T-cell (primary cell): ENCODE data around the gene SAMD4A. TPM values are rescaled to one million over a fixed set of nuclear protein-coding genes. Genes with fewer than 3 reads are reported as not detected.

Experiments
- ATAC-seq, 4 experiments: fragments of 200-7000 bp in 3 of 4; fragments of 150-1000 bp in 1 of 4; cut with Tn5 transposase; replicated peaks in 1 of 4; 1 replicate in 3 of 4; 2 replicates in 1 of 4; pipeline ENCODE4 v1.10.0; 2021; ENCODE audit warnings: moderate library complexity in 3 of 4, mild to moderate bottlenecking in 2 of 4, moderate number of reproducible peaks in 1 of 4
- CTCF ChIA-PET, 2 donors: fragments of 300-600 bp; sonication (Branson Sonifier 250); formaldehyde crosslinking; loops; one replicate each; lab custom pipeline; 2022; ENCODE audit warnings: antibody characterized with exemption in 2 of 2; lab: Charles Lee
- POLR2A ChIA-PET, 2 donors: fragments of 300-600 bp; sonication (Branson Sonifier 250); formaldehyde crosslinking; loops; one replicate each; lab custom pipeline; 2022; ENCODE audit warnings: antibody characterized with exemption in 2 of 2; lab: Charles Lee
- DNase-seq, 35 experiments: peaks; one replicate each; pipeline versions ENCODE4 v3.0.0 to v3.0.0-alpha.2; 2013 to 2023
- H3K27ac ChIP-seq: one replicate; pipeline ENCODE4 v1.5.1; 2013; ENCODE audit warnings: low read length
- H3K27me3 ChIP-seq, 2 experiments: replicated peaks in 1 of 2; 1 replicate in 1 of 2; 2 replicates in 1 of 2; pipeline versions ENCODE4 v1.6.1 to v1.7.0; 2013; ENCODE audit warnings: low read length in 1 of 2, mixed read lengths in 1 of 2; ENCODE audit not compliant: control insufficient read depth in 2 of 2, insufficient read depth in 2 of 2; ENCODE audit errors: extremely low read depth in 1 of 2
- H3K36me3 ChIP-seq, 2 donors: 1 replicate in 1 of 2; 2 replicates in 1 of 2; pipeline versions ENCODE4 v1.6.1 to v1.7.0; 2013; ENCODE audit warnings: low read length in 1 of 2; ENCODE audit not compliant: control insufficient read depth in 2 of 2, insufficient read depth in 1 of 2; ENCODE audit errors: extremely low read depth in 1 of 2
- H3K4me1 ChIP-seq, 2 experiments: 1 replicate in 1 of 2; 2 replicates in 1 of 2; pipeline versions ENCODE4 v1.6.1 to v1.7.0; 2013; ENCODE audit warnings: low read length in 2 of 2, mixed read lengths in 1 of 2; ENCODE audit not compliant: insufficient read depth in 2 of 2, control insufficient read depth in 1 of 2; ENCODE audit errors: extremely low read depth in 1 of 2
- H3K4me3 ChIP-seq, 2 donors: 1 replicate in 1 of 2; 2 replicates in 1 of 2; pipeline versions ENCODE4 v1.5.1 to v1.7.0; 2013; ENCODE audit warnings: mild to moderate bottlenecking in 2 of 2, low read length in 1 of 2, moderate library complexity in 1 of 2; ENCODE audit not compliant: control insufficient read depth in 1 of 2; ENCODE audit errors: extremely low read depth in 1 of 2
- H3K9me3 ChIP-seq: 2 replicates; pipeline ENCODE4 v1.7.0; 2013
- H3K27ac Mint-ChIP-seq, 2 donors: one replicate each; pipeline ENCODE4 v1.8.0; 2020 to 2021; ENCODE audit warnings: mild to moderate bottlenecking in 2 of 2, mixed read lengths in 2 of 2
- H3K27me3 Mint-ChIP-seq, 2 donors: one replicate each; pipeline ENCODE4 v1.8.0; 2021 to 2022; ENCODE audit warnings: mixed read lengths in 2 of 2
- H3K36me3 Mint-ChIP-seq: one replicate; pipeline ENCODE4 v1.8.0; 2021; ENCODE audit warnings: mixed read lengths
- H3K4me1 Mint-ChIP-seq, 3 donors: one replicate each; pipeline ENCODE4 v1.8.0; 2020 to 2022; ENCODE audit warnings: mixed read lengths in 3 of 3, mild to moderate bottlenecking in 1 of 3
- H3K4me3 Mint-ChIP-seq, 3 donors: one replicate each; pipeline ENCODE4 v1.8.0; 2020 to 2022; ENCODE audit warnings: mild to moderate bottlenecking in 3 of 3, mixed read lengths in 3 of 3, moderate library complexity in 3 of 3
- H3K9me3 Mint-ChIP-seq, 3 donors: one replicate each; pipeline ENCODE4 v1.8.0; 2020 to 2022; ENCODE audit warnings: mixed read lengths in 3 of 3
- WGBS: methylation state at CpG from one replicate; pipeline ENCODE4 v1.1.5; 2013; ENCODE audit warnings: missing lambda C conversion rate; ENCODE audit not compliant: insufficient coverage; 5-methylcytosine and 5-hydroxymethylcytosine counted together
- total RNA-seq, 35 experiments: library from RNA in 6 of 35; stranded (reverse) in 6 of 35; fragments of 120-200 nt in 1 of 35; gene quantifications; one replicate each; pipeline versions ENCODE4 v1.2.1 to v1.2.4 and lab custom pipeline; 2013 to 2026

SAMD4A gene
- total RNA-seq, 5 donors from 2014 or later (not counting 1 experiment from before 2014, with no cell fraction given) = 1.2 to 3.9 (median 1.3) TPM

DNA sequence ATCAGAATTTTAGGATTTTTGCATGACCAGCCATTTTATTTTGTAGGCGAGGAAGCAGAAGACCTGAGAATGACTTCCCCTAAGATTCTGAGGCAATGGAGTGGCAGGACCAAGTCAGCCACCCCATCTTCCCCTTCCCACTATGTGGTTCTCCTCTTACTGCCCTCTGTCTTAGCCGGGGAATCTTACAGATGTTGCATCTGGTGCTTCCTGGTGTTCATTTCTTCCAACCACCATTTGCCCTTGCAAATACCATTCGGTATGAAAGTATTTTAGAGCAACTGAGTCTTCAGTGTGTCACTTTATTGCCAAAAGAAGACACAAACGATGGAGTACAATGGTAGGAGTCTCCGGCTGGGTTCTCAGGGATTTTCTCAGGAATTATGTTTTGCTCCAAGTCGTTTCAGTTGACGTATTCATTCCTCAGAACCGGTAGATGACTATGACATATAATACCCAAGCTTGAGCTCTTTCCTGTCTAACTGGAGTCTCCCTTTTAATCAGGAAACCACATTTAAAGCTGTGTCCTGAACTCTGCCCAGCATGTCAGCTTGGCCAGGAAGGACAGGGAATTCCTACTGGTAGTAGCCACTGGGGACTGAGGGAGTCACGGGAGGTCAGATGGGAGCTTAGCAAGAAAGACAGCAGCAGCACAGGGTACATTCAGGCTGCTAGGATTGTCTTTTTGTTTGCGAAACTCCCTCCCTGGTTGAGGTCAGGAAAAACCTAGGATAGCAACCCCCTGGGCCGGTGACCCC lies 87.0 kb downstream of the SAMD4A start:
- DNase-seq = no peak
- CTCF ChIA-PET = no interaction called here
- peaks cover 0 to 12% of the 10 kb centered on the region in 2 experiments for H3K27me3 ChIP-seq
- no peaks in the 10 kb centered on the region for H3K36me3 ChIP-seq
- no peaks in the 10 kb centered on the region for H3K9me3 ChIP-seq
- H3K27ac ChIP-seq = no peak overlapping the region
- 51% methylated on average over 8 of the region's 11 CpGs for WGBS
- H3K4me1 ChIP-seq = no peaks in the 10 kb centered on the region
- H3K4me1 Mint-ChIP-seq = no peaks in the 10 kb centered on the region
- no peak overlapping the region for H3K4me3 Mint-ChIP-seq
- H3K9me3 Mint-ChIP-seq = no peaks in the 10 kb centered on the region
- H3K27me3 Mint-ChIP-seq = peaks cover 30 to 31% of the 10 kb centered on the region in 2 donors
- no peak overlapping the region for H3K27ac Mint-ChIP-seq
- no peak for ATAC-seq
- no peak overlapping the region for H3K4me3 ChIP-seq
- H3K36me3 Mint-ChIP-seq = no peaks in the 10 kb centered on the region
- POLR2A ChIA-PET = no interaction called here

DNA sequence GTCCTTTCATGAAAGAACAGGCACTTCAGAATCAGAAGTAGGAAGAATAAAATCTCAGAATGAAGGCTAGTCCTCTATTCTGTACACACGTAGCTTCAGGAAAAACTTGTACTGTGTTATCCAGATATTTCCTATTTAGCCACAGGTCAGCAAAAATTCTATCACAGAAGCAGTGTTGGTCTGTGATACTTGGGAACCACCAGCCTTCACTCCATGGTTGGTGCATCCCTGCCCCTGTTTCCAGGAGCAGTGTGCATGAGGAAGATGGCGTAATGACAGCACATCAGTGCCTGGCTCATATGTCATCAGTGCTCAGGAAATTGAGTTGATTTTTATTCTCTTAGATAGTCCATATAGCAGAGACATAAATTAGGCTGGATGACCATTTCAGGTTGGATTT lies 87.7 kb downstream of the SAMD4A start:
- H3K4me1 Mint-ChIP-seq = no peaks in the 10 kb centered on the region
- no peak overlapping the region for H3K4me3 Mint-ChIP-seq
- ATAC-seq (no peak), DNase-seq (no peak)
- Histone ChIP-seq H3K36me3 (no peaks in the 10 kb centered on the region), H3K4me1 (no peaks in the 10 kb centered on the region), H3K4me3 (no peak overlapping the region), H3K27me3 (peaks cover 0 to 12% of the 10 kb centered on the region in 2 experiments), H3K27ac (no peak overlapping the region), H3K9me3 (no peaks in the 10 kb centered on the region)
- 80% methylated on average over 1 of the region's 2 CpGs for WGBS
- no peaks in the 10 kb centered on the region for H3K36me3 Mint-ChIP-seq
- ChIA-PET CTCF (no interaction called here), POLR2A (no interaction called here)
- H3K9me3 Mint-ChIP-seq = no peaks in the 10 kb centered on the region
- peaks cover 30 to 31% of the 10 kb centered on the region in 2 donors for H3K27me3 Mint-ChIP-seq
- H3K27ac Mint-ChIP-seq = no peak overlapping the region

GRCh38 chr14:54658836-54659235 lies 91.9 kb downstream of the SAMD4A start:
- Mint-ChIP-seq H3K4me1 (no peaks in the 10 kb centered on the region), H3K9me3 (no peaks in the 10 kb centered on the region), H3K36me3 (no peaks in the 10 kb centered on the region), H3K4me3 (no peak overlapping the region), H3K27me3 (peaks cover 12 to 16% of the 10 kb centered on the region in 2 donors), H3K27ac (no peak overlapping the region)
- Histone ChIP-seq H3K36me3 (no peaks in the 10 kb centered on the region), H3K27ac (no peak overlapping the region), H3K4me1 (no peaks in the 10 kb centered on the region), H3K9me3 (no peaks in the 10 kb centered on the region), H3K27me3 (peaks cover 0 to 10% of the 10 kb centered on the region in 2 experiments), H3K4me3 (no peak overlapping the region)
- CTCF ChIA-PET = no interaction called here
- POLR2A ChIA-PET = no interaction called here
- no peak for DNase-seq
- no peak for ATAC-seq
- WGBS = 80% methylated on average over 3 of the region's 3 CpGs

DNA sequence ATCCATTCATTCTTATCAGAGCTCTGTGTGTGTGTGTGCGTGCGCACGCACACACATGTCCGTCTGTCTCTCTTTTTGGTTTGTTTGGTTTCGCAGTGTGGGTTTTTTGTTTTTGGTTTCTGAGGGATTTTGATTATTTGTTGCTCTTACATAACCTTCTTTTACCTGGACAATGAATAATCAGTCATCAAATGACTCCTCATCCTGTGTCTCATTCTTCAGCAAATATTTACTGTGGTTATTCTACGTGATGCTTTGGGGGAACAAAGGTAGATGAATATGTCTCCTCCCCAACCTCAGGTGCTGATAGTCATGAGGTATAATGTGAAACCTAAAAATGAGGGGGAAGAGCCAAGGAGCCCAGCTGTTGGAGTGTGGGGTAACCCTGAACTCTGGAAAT lies 92.4 kb downstream of the SAMD4A start:
- H3K27me3 Mint-ChIP-seq = peaks cover 10 to 14% of the 10 kb centered on the region in 2 donors

DNA sequence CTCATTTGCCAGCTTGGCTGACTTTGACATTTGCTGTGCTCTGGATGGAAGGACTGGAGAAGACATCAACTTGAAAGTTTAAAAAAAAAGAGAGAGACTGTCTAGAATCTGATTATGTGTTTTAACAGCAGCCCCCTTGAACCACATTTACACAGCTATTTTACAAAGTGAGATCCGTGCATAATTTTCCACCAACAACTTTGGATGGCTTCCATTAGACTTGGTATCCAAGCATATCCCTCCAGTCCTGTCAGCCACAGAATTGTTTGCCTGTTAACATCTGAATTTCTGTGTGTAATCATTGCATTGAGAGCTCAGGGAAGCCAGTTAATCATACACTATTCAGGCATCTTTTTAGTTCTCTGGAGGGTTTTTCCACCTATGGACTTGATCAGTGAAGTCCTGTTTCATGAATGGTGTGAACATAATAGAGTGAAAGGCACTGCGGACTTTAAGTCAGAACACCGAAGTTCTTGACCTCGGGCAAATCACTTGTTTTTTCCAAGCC lies 93.7 kb downstream of the SAMD4A start:
- no peak overlapping the region for H3K4me3 ChIP-seq
- no CpG with 5 or more reads among the region's 4 CpGs for WGBS
- DNase-seq (no peak), ATAC-seq (no peak)
- Mint-ChIP-seq H3K27ac (no peak overlapping the region), H3K36me3 (no peaks in the 10 kb centered on the region), H3K4me1 (peaks cover 0 to 4% (median 0%) of the 10 kb centered on the region in 3 donors), H3K9me3 (no peaks in the 10 kb centered on the region), H3K4me3 (no peak overlapping the region), H3K27me3 (peaks cover 0 to 11% of the 10 kb centered on the region in 2 donors)
- H3K27me3 ChIP-seq = peaks cover 0 to 7% of the 10 kb centered on the region in 2 experiments
- no peak overlapping the region for H3K27ac ChIP-seq
- CTCF ChIA-PET = no interaction called here
- no peaks in the 10 kb centered on the region for H3K4me1 ChIP-seq
- POLR2A ChIA-PET = no interaction called here
- no peaks in the 10 kb centered on the region for H3K9me3 ChIP-seq
- H3K36me3 ChIP-seq = no peaks in the 10 kb centered on the region

More for the DNA sequence above, 92.4 kb downstream of the SAMD4A start:
- H3K9me3 Mint-ChIP-seq = no peaks in the 10 kb centered on the region
- no peaks in the 10 kb centered on the region for H3K36me3 Mint-ChIP-seq
- no peak overlapping the region for H3K27ac ChIP-seq
- DNase-seq = no peak
- H3K4me3 Mint-ChIP-seq = no peak overlapping the region
- no peak overlapping the region for H3K27ac Mint-ChIP-seq
- peaks cover 0 to under 1% (median 0%) of the 10 kb centered on the region in 3 donors for H3K4me1 Mint-ChIP-seq
- ChIA-PET CTCF (no interaction called here), POLR2A (no interaction called here)
- H3K4me1 ChIP-seq = no peaks in the 10 kb centered on the region
- no peaks in the 10 kb centered on the region for H3K9me3 ChIP-seq
- no peak for ATAC-seq
- peaks cover 0 to 7% of the 10 kb centered on the region in 2 experiments for H3K27me3 ChIP-seq
- no CpG with 5 or more reads among the region's 6 CpGs for WGBS
- H3K4me3 ChIP-seq = no peak overlapping the region
- H3K36me3 ChIP-seq = no peaks in the 10 kb centered on the region

- no peaks in the 10 kb centered on the region for H3K36me3 ChIP-seq
- no peak overlapping the region for H3K4me3 ChIP-seq
- CTCF ChIA-PET = interaction anchor here in 1 of 2 donors (1.3 kb wide), 1 partner anchor 111 kb away, joined by 4 read pairs; no protein-coding TSS in a partner anchor
- no peaks in the 10 kb centered on the region for H3K4me1 ChIP-seq
- Mint-ChIP-seq H3K4me1 (peaks cover 0 to 4% (median 0%) of the 10 kb centered on the region in 3 donors), H3K27ac (no peak overlapping the region), H3K27me3 (peaks cover 0 to 6% of the 10 kb centered on the region in 2 donors), H3K4me3 (no peak overlapping the region), H3K36me3 (no peaks in the 10 kb centered on the region), H3K9me3 (no peaks in the 10 kb centered on the region)
- WGBS = 71% methylated on average over 5 of the region's 7 CpGs
- DNase-seq = no peak
- H3K27ac ChIP-seq = no peak overlapping the region
- H3K9me3 ChIP-seq = no peaks in the 10 kb centered on the region
- POLR2A ChIA-PET = interaction anchor here in 1 of 2 donors (0.7 kb wide), 1 partner anchor 42 kb away, joined by 5 read pairs; no protein-coding TSS in a partner anchor
- ATAC-seq = no peak
- peaks cover 0 to 10% of the 10 kb centered on the region in 2 experiments for H3K27me3 ChIP-seq
These were observed 95.7 kb downstream of the SAMD4A start for GRCh38 chr14:54662491-54663133.
